ENCODE data around the gene RICTOR. TPM values are rescaled to one million over a fixed set of nuclear protein-coding genes. Genes with fewer than 3 reads are reported as not detected.

RICTOR gene
- total RNA-seq, 1 donor from 2014 or later: 35.0 TPM

- Histone ChIP-seq H3K9me3 (replicated peaks) (no peaks in the 10 kb centered on the region), H3K27me3 (ENCODE audit: low read depth) (no peaks in the 10 kb centered on the region), H3K27ac (replicated peaks) (no peak overlapping the region), H3K4me1 (no peaks in the 10 kb centered on the region), H3K4me3 (no peak overlapping the region), H3K36me3 (peaks cover 99% of the 10 kb centered on the region)
- DNase-seq: no peak
- intact Hi-C loops (cut with micrococcal nuclease): no loop called here
- no peak for TF ChIP-seq CTCF (IDR thresholded peaks at IDR 0.05; ENCODE audit: borderline replicate concordance)
These were observed 120.7 kb downstream of the RICTOR start for GRCh38 chr5:38953426-38954012.

DNA sequence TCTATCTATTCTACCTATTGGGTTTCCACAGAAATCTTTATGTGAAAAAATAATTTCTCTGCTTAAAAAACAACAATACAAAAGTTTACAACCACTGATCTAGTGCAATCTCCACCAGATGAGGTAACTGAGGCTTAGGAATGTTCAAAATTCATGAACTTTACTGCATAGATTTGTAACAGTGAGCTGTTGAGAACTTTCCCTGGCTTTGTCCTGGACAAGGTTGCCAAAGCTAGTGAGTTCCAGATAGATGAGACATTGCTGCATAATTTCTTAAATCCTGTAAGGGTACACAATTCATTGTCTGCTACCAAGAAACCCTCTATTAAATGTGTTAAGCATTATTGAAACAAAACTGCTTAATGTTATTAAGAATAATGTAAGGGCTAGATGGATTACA lies 125.7 kb downstream of the RICTOR start:
- Histone ChIP-seq H3K36me3 (peaks cover 99% of the 10 kb centered on the region), H3K9me3 (replicated peaks) (no peaks in the 10 kb centered on the region)

GRCh38 chr5:38944282-38944681 lies 129.9 kb downstream of the RICTOR start:
- intact Hi-C loops (cut with micrococcal nuclease): no loop called here
- Histone ChIP-seq H3K27me3 (ENCODE audit: low read depth) (no peaks in the 10 kb centered on the region), H3K27ac (replicated peaks) (no peak overlapping the region), H3K36me3 (peaks cover 95% of the 10 kb centered on the region), H3K4me3 (no peak overlapping the region), H3K9me3 (replicated peaks) (no peaks in the 10 kb centered on the region), H3K4me1 (no peaks in the 10 kb centered on the region)
- no peak for DNase-seq
- TF ChIP-seq CTCF (IDR thresholded peaks at IDR 0.05; ENCODE audit: borderline replicate concordance): no peak

More for the DNA sequence above, 125.7 kb downstream of the RICTOR start:
- TF ChIP-seq CTCF (IDR thresholded peaks at IDR 0.05; ENCODE audit: borderline replicate concordance): no peak
- intact Hi-C loops (cut with micrococcal nuclease): no loop called here
- no peak for DNase-seq
- no peak overlapping the region for H3K4me3 ChIP-seq
- H3K4me1 ChIP-seq: no peaks in the 10 kb centered on the region
- no peak overlapping the region for H3K27ac ChIP-seq (replicated peaks)
- H3K27me3 ChIP-seq (ENCODE audit: low read depth): no peaks in the 10 kb centered on the region

- no peak overlapping the region for H3K4me3 ChIP-seq
- peaks cover 93% of the 10 kb centered on the region for H3K36me3 ChIP-seq
- intact Hi-C loops (cut with micrococcal nuclease): no loop called here
- TF ChIP-seq CTCF (IDR thresholded peaks at IDR 0.05; ENCODE audit: borderline replicate concordance): no peak
- no peaks in the 10 kb centered on the region for H3K9me3 ChIP-seq (replicated peaks)
- no peaks in the 10 kb centered on the region for H3K4me1 ChIP-seq
- H3K27me3 ChIP-seq (ENCODE audit: low read depth): no peaks in the 10 kb centered on the region
- H3K27ac ChIP-seq (replicated peaks): no peak overlapping the region
- DNase-seq: no peak
These were observed 132.3 kb downstream of the RICTOR start for GRCh38 chr5:38941912-38942311.

- Histone ChIP-seq H3K9me3 (replicated peaks) (no peaks in the 10 kb centered on the region), H3K27me3 (ENCODE audit: low read depth) (no peaks in the 10 kb centered on the region), H3K4me3 (no peak overlapping the region), H3K4me1 (no peaks in the 10 kb centered on the region), H3K36me3 (peaks cover 88% of the 10 kb centered on the region), H3K27ac (replicated peaks) (no peak overlapping the region)
- TF ChIP-seq CTCF (IDR thresholded peaks at IDR 0.05; ENCODE audit: borderline replicate concordance): no peak
- DNase-seq: no peak
- intact Hi-C loops (cut with micrococcal nuclease): no loop called here
These were observed 133.9 kb downstream of the RICTOR start for GRCh38 chr5:38940230-38940858.

Measured in left ventricle myocardium inferior (tissue), 1 donor.